T1000 (cell line): ENCODE results near the gene AKIRIN2.
"Not testable (repeated sequence)": the region's sequence is repeated elsewhere in the genome, so short reads cannot be mapped to it uniquely, and the experiment has no call there.

Source experiments
- DNase-seq: peaks from one replicate; lab custom pipeline; 2025; ENCODE audit warnings: mixed read lengths; lab: John Stamatoyannopoulos, UW

The AKIRIN2 gene

DNA sequence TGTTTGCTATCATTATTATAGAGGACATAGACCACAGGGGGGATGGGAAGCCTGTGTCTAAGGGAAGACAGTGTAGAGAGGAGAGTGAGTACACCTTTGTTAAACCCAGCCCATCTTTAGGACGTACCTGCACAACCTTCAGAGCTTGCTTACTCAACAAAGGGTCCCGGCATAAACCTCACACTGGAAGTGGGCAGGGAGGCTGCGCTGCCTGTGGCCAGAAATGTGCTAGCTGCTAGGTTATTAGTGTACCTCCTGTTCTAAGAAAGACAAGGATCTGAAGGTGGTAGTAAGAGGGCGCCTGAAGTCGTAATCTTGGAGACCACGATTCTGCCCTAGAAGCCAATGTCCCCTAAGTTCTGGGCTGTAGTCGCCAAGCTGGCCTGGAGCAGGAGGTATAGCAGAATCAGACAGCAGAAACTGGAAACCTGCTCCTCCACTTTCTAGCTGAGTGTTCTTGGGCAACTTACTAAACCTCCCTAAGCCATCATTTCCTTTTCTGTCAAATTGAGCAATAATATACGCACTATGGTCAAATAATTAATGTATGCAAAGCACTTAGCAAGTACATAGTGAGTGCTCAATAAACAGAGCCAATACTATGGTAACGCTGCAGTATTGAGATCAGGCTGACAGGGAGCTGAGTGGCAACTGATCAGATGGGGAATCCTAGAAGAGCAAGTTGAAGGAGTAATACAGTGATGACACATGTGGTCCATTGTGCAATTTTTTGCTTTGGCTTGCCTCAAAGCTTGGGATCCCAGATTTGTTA lies 16.8 kb upstream of the AKIRIN2 start:
- DNase-seq = no peak

DNA sequence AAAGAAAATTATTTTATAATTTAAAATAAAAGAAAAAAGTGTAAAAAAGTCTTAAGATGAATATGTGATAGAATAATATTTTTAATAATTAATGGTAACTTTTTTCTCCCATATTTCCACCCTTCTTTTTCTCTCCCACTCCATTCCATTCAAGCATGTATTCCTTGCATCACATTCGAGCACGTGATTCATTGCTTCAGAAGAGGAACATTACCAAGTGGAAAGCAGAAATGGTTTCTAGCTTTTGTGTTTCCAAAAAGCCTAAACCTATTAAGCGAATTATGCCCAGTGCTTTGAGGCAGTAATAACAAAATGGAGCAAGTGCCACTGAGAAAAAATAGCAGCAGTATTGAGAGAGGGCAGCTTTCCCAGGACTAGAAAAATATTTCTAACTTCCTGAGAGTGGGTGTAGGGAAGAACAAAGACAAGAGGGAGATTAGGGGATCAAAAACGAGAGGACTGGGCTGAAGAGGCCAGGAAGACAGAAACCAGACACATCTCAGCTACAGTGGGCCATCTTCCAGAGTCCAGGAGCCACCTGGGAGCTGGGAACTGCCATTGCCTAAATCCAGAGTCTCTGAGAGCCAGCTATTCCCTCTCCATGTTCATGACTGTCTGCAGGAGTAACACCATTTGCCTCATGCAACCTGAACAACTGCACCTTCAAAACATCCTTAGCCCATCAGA lies 15.0 kb upstream of the AKIRIN2 start:
- no peak for DNase-seq

DNA sequence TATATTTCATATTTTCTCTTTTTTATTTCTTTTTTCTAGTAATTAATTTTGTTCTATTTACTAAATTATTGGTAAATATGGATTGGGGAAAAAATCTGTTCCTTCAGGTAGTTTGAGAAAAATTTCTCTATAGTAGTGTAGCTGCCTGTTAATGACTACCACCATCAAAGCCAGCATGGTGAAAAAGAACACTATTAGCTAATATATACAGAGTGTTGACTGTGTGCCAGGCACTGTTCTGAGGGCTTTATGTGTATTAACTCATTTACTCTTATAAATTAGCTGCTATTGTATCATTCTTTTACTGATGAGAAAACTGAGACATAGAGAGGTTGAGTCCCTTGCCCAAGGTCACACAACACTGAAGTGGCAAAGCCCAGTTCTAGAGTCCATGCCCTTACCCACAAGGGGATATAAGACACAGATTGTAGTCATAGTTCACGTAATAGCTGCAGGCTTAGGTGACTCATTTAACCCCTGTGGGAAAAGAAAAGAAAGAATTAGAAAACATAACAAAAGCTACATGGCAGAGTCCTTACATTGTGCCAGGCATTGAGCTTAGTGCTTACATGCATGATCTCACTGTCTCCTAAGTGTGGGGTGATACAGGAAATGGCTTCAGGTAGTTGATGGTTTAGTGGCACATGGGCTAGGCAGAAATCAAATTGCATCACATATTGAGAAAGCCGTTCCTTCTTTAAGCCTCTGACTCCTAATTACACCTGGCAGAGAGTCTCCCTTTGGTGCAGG lies 12.2 kb upstream of the AKIRIN2 start:
- DNase-seq = peak; percentile 54

DNA sequence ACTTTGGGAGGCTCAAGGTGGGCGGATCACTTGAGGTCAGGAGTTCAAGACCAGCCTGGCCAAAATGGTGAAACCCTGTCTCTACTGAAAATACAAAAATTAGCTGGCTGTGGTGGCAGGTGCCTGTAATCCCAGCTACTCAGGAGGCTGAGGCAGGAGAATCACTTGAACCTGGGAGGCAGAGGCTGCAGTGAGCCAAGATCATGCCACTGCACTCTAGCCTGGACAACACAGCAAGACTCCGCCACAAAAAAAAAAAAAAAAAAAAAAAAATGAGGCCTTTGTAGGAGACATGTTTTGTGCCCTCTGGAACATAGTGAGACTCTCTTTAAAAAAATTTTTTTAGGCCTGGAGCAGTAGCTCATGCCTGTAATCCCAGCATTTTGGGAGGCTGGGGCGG lies 10.7 kb upstream of the AKIRIN2 start:
- not testable (repeated sequence) for DNase-seq

DNA sequence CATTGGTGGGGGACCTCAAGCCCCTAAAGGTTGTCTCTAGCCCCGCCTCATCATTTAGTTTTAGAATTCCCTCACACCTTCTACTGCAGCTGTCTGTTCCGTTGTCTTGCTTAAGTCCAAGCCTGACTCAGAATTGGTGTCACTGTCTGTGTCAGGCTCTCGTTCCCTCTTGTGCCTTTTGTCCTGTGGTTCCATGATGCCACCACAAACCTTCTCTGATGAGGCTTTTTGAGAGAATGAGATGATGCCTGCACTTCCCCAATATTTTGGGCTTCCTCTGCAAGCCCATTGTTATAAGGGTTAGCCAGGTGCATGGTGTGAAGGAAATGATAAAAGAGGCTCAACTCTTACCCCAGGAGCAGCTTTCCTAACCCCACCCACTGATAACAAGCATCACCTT lies 8.1 kb upstream of the AKIRIN2 start:
- DNase-seq = no peak

DNA sequence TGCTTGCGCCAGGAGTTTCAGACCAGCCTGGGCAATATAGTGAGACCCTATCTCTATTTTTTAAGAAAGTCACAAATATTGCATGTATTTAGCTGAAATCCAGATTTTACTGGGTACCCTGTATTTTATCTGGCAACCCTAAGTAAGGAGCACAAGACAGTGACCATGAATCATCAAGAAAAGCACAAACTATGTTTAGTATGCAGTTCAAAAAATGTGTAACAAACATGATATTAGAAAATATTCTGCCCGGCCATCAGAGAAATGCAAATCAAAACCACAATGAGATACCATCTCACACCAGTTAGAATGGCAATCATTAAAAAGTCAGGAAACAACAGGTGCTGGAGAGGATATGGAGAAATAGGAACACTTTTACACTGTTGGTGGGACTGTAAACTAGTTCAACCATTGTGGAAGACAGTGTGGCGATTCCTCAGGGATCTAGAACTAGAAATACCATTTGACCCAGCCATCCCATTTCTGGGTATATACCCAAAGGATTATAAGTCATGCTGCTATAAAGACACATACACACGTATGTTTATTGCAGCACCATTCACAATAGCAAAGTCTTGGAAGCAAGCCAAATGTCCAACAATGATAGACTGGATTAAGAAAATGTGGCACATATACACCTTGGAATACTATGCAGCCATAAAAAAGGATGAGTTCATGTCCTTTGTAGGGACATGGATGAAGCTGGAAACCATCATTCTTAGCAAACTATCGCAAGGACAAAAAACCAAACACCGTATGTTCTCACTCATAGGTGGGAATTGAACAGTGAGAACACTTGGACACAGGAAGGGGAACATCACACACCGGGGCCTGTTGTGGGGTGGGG lies 6.8 kb upstream of the AKIRIN2 start:
- not testable (repeated sequence) for DNase-seq

DNA sequence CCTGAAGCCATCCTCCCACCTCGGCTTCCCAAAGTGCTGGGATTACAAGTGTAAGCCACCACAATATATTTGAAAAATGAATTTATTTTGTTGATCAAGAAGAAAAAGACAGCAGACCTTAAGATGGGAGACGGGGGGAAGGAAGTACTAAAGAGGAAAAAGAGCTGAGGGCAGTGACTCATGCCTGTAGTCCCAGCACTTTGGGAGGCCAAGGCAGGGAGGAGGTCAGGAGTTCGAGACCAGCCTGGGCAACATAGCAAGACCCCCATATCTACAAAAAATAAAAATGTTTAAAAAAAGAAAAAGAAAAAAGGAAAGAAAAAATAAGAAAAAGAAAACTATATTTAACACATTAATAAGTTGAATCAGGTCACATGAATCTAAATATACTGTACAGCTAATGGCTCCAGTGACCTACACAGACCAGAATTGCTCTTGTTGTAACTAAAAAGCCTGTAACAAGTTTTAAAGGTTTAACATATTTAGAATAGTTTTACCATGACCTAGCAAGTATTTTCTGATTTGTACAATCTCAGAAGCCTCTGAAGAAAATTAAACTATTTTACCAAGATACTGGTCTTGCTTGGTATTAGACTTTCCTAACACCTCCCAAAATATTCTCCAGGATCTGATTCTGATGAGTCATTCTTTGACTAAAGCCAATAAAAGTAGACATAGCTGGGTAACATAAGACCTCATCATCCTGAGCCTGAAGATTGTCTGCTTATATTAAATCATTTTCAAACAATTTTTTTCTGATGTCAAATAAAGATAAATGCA lies 4.3 kb upstream of the AKIRIN2 start:
- DNase-seq = no peak

DNA sequence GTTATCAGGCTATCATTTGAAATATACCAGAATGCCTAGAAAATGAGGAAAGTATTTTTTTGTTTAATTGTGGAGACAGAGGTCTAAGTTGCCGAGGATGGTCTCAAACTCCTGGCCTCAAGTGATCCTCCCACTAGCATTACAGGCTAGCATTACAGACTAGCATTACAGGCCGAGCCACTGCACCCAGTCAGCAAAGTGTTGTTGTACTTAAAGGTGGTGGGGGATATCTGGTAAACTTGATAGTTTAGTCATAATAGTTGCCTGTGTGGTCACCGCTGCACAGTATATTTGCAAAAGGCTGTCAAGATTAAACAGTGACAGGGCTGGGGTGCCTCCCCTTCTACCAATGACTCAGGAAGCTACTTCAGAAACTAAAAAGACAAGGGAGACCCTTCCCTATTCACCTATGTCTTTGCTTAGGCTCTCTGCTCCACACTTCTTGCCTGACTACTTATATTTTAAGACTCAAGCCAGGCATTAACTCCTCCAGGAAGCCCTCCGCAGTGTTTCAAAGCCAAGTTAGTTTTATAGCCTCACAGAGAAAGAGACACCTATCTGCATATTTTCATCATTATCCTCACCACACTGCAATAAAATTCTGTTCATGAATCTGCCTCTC lies 3.1 kb upstream of the AKIRIN2 start:
- no peak for DNase-seq

DNA sequence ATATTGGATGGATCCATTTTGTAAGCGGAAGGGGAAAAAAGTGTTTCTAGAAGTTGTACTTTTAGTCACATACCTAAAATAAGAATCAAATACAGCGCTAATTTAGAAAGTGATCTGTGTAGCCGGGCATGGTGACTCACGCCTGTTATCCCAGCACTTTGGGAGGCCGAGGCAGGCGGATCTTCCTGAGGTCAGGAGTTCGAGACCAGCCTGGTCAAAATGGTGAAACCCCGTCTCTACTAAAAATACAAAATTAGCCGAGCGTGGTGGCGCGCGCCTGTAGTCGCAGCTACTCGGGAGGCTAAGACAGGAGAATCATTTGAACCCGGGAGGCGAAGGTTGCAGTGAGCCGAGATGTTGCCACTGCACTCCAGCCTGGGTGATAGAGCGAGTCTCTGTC lies 1.0 kb upstream of the AKIRIN2 start:
- DNase-seq = not testable (repeated sequence)

DNA sequence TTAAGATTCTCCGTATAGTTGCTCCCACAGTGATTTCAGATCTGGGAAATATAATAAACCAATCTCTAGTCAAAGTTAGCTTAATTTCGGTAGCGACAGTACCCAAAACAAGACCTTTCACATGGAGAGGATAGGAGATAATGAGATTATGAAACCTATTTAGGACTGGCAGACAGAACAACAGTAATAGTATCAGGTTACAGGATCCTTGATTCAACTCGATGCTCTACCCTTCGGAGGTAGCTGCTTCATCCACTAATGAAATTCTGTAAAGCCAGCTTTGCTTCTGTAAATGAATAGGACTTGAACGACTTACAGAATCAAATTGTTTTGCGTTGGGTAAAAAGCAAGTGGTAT lies 534 bp upstream of the AKIRIN2 start:
- no peak for DNase-seq

DNA sequence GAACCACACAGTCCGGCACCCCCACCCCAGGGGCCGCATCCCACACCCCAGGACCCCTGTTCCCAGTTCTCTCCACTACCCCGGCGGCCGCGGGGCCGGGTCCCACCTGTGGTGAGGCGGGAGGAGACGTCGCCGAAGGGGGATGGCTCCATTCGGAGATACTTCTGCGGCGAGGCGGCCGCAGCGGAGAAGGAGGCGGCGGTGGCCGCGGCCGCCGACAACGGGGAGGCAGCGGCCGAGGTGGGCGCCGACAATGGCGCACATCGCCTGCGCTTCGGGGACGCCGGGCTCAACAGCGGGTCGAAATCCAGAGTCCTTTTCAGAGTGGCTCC lies 723 bp downstream of the AKIRIN2 start:
- DNase-seq = no peak

DNA sequence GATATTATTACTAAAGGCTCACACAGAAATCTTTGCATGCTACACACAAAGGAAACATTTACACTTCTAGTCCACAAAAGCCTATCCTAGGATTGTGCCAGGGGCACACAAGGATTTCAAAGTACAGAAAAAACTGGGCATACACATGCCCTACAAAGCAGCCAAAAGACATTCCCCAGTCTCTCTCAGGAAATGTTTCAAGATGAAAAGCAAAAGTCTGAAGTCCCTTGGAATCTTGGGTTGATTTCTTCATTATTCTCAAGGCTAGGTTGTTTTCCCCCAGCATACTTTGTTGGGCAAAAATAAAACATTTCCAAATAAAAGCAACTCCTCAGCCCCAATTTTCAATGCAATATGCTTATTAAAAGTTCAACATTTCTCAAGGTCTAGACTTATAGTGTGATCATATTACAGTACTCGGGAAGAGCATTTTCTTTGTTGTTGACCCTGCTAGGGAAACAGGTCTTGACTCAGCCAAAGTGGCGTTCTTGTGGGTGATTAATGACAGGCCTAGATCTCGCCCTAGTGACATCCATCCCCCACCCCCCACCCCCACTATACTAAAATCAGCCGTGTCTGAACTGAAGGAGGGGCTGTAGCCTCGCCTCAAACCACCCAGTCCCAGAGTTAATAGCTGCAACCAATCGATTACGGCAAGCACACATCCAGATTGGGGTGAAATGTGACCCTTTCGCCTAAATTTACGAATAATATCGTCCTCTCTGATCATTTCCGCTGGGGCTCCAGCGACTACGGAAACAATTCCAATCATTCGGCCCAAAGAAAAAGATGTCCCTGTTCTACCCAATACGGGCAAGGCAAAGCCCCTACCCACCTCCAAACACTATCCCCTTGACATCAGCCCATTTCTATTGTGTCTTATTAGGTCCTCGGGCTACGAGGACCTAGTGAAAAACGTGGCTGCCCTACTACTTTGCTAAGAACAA lies 1.4 kb downstream of the AKIRIN2 start:
- no peak for DNase-seq

DNA sequence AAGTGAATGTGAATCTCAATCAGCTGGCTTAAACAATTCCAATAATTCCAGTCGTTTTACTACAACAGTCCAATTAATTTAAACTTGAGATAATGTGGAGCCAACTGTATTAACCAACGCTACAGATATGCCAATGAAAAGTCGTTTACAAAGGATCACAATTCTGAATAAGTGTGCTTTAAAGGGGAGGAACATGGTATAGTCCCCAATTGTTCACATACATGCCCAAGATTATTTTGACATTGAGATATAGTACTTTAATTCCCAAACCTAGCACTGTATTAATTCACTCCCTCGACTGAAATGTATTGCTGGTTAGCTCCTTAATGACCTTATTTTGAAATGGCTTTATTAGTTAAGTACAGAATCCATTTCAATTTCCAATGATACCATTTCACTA lies 2.5 kb downstream of the AKIRIN2 start:
- DNase-seq = no peak

DNA sequence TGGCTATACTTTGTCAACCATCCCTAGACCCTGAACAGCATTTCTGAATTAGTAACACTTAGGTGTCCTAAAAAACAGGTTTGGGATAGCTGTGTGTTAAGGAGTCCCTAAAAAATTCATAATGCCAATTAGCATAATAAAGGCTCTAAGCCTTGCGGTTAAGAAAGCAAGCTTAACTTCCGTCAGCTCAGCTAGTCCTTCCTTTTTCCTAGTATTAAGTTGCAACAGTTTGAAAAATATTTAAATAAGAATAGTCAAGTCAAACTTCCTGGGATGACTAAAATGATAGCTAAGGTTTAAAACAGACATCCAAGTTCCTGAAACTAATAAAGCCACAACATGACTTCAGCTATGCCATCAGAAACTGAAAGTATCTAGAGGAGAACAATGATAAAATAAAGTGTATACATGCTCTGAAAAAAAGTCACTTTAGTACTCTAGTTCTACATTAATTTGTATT lies 3.5 kb downstream of the AKIRIN2 start:
- no peak for DNase-seq

DNA sequence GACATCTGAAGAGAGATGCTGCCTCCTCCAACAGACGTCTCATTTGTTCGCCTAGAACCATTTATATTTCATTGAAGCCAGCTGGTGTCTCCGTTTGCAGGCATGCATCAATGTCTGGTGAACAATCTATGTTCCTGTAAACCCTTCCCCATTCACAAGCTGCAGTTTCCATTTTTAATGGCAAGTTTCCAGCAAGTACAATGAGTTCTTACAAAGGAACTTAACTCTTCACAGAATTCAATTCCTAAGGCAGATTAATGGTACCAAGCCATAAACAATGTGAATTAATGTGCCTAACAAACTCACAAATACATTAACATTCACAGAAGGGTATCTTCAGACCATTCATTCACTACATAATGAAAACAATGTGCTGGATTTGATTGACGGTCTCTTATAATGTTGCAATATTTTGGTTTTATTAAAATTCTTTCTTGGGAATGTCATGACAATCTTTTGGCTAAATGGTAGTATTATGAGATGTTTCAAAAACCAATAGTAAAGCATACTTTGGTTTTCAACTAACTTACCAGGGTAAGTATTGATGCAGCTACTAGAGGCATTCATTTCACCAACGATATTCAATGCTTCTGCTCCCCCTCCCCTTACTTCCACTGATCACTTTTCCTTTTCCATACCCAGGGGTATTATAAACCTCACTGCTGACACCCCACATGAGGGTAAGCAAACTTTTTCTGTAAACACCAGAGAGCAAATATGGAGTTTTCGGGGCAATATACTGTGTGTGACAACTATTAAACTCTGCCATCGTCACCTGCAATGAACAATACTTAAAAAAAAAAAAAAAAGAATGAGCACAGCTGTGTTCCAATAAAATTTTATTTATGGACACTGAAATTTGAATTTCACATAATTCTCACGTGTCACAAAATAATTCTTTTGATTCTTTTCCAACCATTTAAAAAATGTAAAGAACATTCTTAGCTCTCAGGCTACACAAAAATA lies 4.2 kb downstream of the AKIRIN2 start:
- DNase-seq = no peak

DNA sequence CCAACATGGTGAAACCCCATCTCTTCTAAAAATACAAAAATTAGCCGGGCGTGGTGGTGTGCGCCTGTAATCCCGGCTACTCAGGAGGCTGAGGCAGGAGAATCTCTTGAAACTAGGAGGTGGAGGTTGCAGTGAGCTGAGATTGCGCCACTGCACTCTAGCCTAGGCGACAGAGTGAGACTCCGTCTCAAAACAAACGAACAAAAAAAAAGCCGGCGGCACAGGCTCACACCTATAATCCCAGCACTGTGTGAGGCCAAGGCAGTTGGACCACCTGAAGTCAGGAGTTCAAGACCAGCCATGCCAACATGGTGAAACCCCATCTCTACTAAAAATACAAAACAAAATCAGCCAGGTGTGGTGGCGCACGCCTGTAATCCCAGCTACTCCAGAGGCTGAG lies 5.2 kb downstream of the AKIRIN2 start:
- not testable (repeated sequence) for DNase-seq

DNA sequence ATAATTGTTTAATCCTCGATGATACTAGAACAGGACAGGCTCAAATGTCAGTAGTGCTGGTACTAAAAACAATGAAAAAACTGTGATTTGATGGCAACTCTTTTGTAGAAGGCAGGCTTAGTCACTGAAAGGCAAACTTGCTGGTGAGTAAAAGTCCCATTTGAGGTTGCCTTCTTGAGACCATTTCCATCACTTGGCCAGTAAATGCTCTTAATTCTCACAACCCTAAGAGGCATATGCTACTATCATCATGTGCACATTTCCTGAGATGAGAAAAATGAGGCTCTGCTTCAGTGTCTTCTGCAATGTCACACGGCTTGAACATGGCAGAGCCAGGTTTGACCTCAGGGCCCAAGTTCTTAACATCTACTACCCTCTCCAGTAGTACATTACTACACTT lies 9.9 kb downstream of the AKIRIN2 start:
- DNase-seq = no peak

DNA sequence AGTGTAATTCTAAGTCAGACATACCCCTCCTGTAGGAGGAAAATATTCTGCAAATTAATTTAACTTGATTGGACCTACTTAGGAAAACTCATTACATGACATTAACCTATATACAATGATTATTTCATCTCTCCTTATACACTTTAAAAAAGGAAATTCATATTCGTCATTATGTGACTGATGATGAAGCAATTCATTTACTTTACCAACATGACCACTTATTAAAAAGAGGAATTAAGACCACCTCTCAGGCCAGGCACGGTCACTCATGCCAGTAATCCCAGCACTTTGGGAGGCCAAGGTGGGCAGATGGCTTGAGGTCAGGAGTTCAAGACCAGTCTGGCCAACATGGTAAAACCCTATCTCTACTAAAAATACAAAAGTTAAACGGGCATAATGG lies 11.6 kb downstream of the AKIRIN2 start:
- DNase-seq = no peak

DNA sequence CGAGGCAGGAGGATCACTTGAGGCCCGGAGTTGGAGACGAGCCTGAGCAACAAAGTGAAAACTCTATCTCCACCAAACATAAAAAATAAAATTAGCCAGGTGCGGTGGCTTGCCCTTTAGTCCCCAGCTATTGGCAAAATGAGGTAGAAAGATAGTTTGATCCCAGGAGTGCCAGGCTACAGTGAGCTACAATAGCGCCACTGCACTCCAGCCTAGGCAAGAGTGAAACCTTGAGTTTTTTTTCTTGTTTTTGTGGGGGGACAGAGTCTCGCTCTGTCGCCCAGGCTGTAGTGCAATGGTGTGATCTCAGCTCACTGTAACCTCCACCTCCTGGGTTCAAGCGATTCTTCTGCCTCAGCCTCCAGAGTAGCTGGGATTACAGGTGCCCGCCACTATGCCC lies 14.1 kb downstream of the AKIRIN2 start:
- DNase-seq = not testable (repeated sequence)
